Myocyte (in vitro differentiated cells): Measurements from ENCODE around the gene CDCP2. TPM values are rescaled to one million over a fixed set of nuclear protein-coding genes. Genes with fewer than 3 reads are reported as not detected.
"Not testable (repeated sequence)": the region's sequence is repeated elsewhere in the genome, so short reads cannot be mapped to it uniquely, and the experiment has no call there.

Source experiments
- DNase-seq: peaks from one replicate; pipeline ENCODE4 v3.0.0-alpha.2; 2012; ENCODE audit warnings: low read depth
- total RNA-seq: library from RNA; depleted of rRNA; stranded (reverse); fragments of >200 nt; gene quantifications from 2 replicates; pipeline ENCODE4 v1.2.3, GENCODE V29; 2014

CDCP2 gene
- total RNA-seq, 1 donor from 2014 or later: not detected

GRCh38 chr1:54094730-54095105 is 58.1 kb downstream of the CDCP2 start:
- DNase-seq: not testable (repeated sequence)

DNA sequence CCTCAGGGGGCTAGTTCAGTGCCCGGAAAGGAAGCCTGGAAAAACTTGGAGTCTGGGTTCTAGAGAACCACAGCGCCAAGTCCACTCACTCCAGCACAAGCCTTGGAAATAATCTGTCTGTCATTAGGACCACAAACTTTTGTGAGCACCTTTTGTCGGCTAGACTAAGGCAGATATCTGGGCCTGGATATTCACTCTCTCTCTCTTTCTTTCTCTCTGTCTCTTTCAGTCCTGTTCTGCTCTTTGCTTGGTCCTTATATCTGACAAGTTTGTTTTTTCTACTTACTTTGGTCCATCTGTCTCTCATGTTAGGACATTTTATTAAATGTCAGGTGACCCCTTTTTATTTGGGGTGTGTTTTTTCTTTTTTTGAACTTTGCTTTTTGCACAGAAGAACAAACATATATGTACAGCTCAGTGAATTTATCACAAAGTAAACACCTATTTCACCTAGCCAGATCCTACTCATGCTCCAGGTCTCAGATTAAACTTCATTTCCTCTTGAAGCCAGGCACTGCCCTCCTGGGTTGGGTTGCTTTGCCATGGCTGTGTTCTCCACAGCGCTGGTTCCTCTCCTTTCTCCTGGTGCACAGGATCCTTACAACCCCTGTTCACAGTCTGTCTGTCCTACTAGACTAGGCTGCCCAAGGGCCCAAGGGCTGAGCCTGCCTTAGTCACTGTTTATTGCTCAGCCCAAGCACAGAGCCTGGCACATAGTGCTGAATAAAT is 58.6 kb downstream of the CDCP2 start:
- DNase-seq: no peak

GRCh38 chr1:54091666-54092065 is 61.1 kb downstream of the CDCP2 start:
- no peak for DNase-seq

- DNase-seq: no peak
These were observed 64.4 kb downstream of the CDCP2 start for GRCh38 chr1:54088385-54088784.

DNA sequence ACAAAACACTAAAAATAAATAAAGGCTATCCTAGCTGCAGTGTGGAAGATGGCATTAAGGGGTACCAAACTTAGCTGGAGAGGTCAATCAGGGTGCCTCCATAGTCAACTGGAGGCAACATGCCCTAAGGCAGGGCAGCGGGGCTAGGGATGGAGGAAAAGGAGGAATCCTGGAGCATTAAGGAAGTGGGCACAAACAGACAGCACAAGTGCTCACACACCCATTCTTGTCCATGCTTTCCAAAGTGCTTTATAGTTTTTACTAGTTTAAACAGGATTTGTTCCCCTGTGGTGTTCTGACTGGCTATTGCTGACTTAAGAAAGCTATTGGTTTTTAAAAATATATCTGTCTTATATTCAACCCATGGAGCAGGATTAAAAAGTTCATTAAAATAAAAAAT is 66.0 kb downstream of the CDCP2 start:
- no peak for DNase-seq

GRCh38 chr1:54084794-54085193 is 68.0 kb downstream of the CDCP2 start:
- no peak for DNase-seq

Other genes with a start within 250 kb of the CDCP2 start
- gene IFT25, start 207.3 kb downstream of the CDCP2 start, total RNA-seq: 9.9 and 14.4 TPM in 2 replicates
- gene LRRC42, start 206.7 kb downstream of the CDCP2 start, total RNA-seq: 35.7 and 39.9 TPM in 2 replicates
- not detected in 2 replicates for gene LDLRAD1, start 134.8 kb downstream of the CDCP2 start, total RNA-seq
- gene TMEM59, start 99.8 kb downstream of the CDCP2 start, total RNA-seq: 246 and 250 TPM in 2 replicates
- 2.9 and 4.6 TPM in 2 replicates for gene TCEANC2, start 99.4 kb downstream of the CDCP2 start, total RNA-seq
- gene CYB5RL, start 47.0 kb upstream of the CDCP2 start, total RNA-seq: 7.2 TPM in 2 replicates
- 96.3 and 112 TPM in 2 replicates for gene MRPL37, start 47.2 kb upstream of the CDCP2 start, total RNA-seq